Pons (tissue), 1 donor: Measurements from ENCODE around the gene FIGLA.
"Not testable (repeated sequence)": the region's sequence is repeated elsewhere in the genome, so short reads cannot be mapped to it uniquely, and the experiment has no call there.

Experiments used
- DNase-seq: peaks from one replicate; pipeline ENCODE4 v3.0.0-alpha.2; 2016; ENCODE audit warnings: low spot score

Gene FIGLA

DNA sequence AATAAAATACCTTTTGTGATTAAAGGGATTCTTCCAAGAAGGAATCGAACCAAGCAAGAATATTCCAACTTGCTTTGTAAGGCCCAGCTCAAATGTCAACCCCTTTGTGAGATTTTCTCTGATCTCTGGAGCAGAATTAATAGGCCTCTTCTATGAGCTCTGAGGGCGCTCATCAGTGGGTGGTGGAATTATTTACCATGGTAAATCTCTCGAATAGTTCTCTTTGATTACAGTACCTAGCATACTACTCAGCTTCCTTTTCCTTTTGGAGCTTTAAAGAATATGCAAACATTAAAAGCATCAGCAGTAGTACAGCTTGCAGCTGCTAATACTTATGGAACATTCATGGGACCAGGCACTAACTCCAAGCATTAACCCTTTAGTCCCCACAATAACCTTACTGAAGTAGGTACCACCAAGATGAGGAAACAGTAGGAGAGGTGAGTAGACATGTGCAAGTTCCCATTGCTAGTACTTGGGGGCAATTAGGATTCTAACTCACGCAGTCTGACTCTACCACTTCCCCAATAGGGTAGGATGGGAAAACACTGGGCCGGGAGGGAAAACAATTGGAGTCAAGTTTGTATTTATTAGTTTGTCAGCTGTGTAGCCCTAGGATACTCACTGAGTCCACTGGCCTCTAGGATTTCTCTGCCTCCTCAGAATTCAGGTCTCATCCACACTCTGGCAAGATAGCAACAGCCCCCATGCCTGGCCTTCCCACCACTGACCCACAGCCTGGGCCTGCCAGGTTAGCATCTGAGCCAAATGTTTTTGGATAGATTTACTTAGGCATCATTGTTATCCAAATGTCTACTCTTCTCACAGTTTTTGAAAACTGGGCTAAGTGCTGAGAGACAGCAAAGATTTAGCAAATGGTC is 44.1 kb downstream of the FIGLA start:
- DNase-seq = no peak

GRCh38 chr2:70745276-70745825 is 45.1 kb downstream of the FIGLA start:
- no peak for DNase-seq

GRCh38 chr2:70744397-70744796 is 46.0 kb downstream of the FIGLA start:
- DNase-seq = no peak

DNA sequence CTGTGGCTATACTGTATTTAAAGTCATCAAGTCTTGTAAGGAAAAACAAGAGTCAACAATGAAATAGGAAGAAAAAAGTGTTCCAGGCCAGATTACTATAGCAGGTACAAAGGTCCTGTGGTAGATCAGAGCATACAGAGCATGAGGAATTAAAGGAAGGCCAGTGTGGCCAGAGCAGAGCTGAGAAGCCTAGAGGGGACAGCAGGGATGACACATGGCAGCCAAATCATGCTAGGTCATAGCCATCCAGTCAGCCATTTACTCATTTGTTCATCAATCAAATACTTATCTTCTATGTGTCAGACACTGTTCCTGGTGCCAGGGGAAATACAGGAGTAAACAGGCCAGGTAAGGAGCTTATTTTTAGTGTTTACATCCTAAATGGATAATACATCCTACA is 46.8 kb downstream of the FIGLA start:
- no peak for DNase-seq

GRCh38 chr2:70743068-70743467 is 47.4 kb downstream of the FIGLA start:
- DNase-seq = no peak

DNA sequence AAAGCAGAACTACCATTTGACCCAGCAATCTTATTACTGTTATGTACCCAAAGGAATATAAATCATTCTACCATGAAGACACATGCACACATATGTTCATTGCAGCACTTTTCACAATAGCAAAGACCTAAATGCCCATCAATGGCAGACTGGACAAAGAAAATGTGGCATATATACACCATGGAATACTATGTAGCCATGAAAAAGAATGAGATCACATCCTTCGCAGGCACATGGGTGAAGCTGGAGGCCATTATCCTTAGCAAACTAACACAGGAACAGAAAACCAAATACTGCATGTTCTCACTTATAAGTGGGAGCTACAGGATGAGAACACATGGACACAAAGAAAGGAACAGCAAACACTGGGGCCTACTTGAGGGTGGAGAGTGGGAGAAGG is 51.0 kb downstream of the FIGLA start:
- not testable (repeated sequence) for DNase-seq

- no peak for DNase-seq
Observed at GRCh38 chr2:70738159-70738558, 52.3 kb downstream of the FIGLA start.

GRCh38 chr2:70735071-70735470 is 55.4 kb downstream of the FIGLA start:
- no peak for DNase-seq

DNA sequence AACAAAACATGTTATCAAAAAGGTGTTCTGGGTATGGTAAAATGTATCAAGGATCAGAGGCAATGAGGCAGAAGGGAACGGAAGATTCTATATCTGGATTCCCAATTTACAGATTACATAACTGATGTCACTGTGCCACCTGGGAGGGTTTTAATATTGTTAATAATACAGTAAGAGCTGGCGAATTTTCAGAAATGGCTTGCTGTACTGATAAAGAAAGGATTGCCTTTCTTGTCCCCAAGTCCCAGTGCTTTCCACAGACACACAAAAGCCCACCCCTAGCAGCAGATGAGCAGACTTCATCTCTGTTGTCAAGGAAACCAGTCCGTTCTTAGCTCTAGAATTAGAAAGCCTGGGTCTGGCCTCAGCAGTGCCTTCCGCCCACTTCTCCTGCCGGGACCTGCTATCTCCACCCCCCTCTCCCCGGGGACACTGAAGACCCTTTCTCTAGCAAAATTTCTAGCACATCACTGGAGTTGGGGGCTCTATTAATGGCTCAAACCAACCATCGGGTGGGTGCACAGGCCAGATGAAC is 56.7 kb downstream of the FIGLA start:
- DNase-seq = no peak

- no peak for DNase-seq
Observed at GRCh38 chr2:70732766-70733645, 57.4 kb downstream of the FIGLA start.

DNA sequence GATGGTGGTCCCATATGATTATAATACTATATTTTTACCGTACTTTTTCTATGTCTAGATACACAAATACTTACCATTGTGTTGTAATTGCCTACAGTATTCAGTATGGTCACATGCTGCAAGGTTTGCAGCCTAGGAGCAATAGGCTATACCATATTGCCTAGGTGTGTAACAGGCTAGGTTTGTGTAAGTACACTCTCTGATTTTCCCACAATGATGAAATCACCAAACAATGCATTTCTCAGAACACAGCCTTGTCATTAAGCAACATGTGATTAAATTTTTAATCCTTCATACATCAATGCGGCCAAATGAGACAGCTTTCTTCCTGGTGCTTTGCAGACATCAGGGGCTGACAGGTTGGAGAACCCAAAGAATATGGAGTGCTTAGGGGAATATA is 59.7 kb downstream of the FIGLA start:
- DNase-seq = no peak

- DNase-seq = no peak
Observed at GRCh38 chr2:70729647-70730046, 60.8 kb downstream of the FIGLA start.

DNA sequence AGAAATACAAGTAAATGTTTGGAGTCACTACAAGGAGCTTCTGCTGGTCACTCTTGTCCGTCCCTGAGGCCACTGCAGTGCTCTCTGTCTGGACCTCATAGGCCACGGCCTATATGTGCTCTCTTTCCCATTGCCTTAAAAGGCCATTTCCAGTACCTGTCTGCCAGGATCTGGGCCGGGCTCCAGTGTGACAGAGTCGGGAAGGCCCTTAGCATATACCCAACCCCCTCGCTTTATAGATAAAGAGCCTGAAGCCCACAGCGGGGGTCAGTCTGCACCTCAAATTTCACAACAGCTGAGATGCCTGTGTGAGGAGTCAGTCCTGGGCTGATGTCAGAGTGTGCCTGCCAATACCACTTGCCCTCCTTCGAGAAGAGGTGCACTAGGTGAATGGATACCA is 62.3 kb downstream of the FIGLA start:
- DNase-seq = no peak
